HepG2 (cell line): Measurements from ENCODE around the gene IRF3. TPM values are rescaled to one million over a fixed set of nuclear protein-coding genes. Genes with fewer than 3 reads are reported as not detected.

Experiments
- AGO2 ChIP-seq: fragments of 200-400 bp; formaldehyde crosslinking; optimal IDR thresholded peaks from 2 replicates; pipeline ENCODE3; 2017; ENCODE audit warnings: mild to moderate bottlenecking, low read depth, low read length, moderate library complexity
- ATM ChIP-seq: fragments of 450-650 bp; IDR thresholded peaks from 2 replicates; pipeline ENCODE4 v1.7.1; 2017; ENCODE audit warnings: mild to moderate bottlenecking, borderline replicate concordance
- ETS1 ChIP-seq: sonication (generic); formaldehyde crosslinking; IDR thresholded peaks from 2 replicates; pipeline ENCODE4 v1.4.0; 2020; ENCODE audit warnings: missing genetic modification reagents
- GATAD1 ChIP-seq: IDR thresholded peaks from 2 replicates; pipeline ENCODE4 v1.6.1; 2016; ENCODE audit warnings: missing genetic modification reagents, missing compliant biosample characterization
- GATAD2A ChIP-seq: IDR thresholded peaks from 2 replicates; pipeline ENCODE4 v1.6.1; 2016
- HMG20A ChIP-seq: IDR thresholded peaks from 2 replicates; pipeline ENCODE4 v1.6.1; 2016; ENCODE audit warnings: borderline replicate concordance
- HNF1B ChIP-seq: sonication (generic); formaldehyde crosslinking; IDR thresholded peaks from 2 replicates; pipeline ENCODE4 v1.5.1; 2020; ENCODE audit warnings: mild to moderate bottlenecking, moderate library complexity, missing genetic modification reagents
- MED1 ChIP-seq: sonication (generic); formaldehyde crosslinking; IDR thresholded peaks from 2 replicates; pipeline ENCODE4 v1.4.0; 2020; ENCODE audit warnings: missing genetic modification reagents
- MTERF4 ChIP-seq: sonication (generic); formaldehyde crosslinking; IDR thresholded peaks from 2 replicates; pipeline ENCODE4 v1.8.0; 2023; ENCODE audit warnings: mild to moderate bottlenecking, missing genetic modification reagents
- PBX3 ChIP-seq: sonication (generic); formaldehyde crosslinking; IDR thresholded peaks from 2 replicates; pipeline ENCODE4 v1.8.1; 2023; ENCODE audit warnings: missing genetic modification reagents, inconsistent platforms, borderline replicate concordance
- SIN3A ChIP-seq: IDR thresholded peaks from 2 replicates; pipeline ENCODE4 v1.6.1; 2011; ENCODE audit warnings: low read depth, mild to moderate bottlenecking, control low read depth, low read length, borderline replicate concordance
- SIX4 ChIP-seq: sonication (generic); formaldehyde crosslinking; IDR thresholded peaks from 2 replicates; pipeline ENCODE4 v1.4.0; 2020; ENCODE audit warnings: missing genetic modification reagents
- THAP7 ChIP-seq: sonication (generic); formaldehyde crosslinking; IDR thresholded peaks from 2 replicates; pipeline ENCODE4 v1.8.1; 2023; ENCODE audit warnings: mild to moderate bottlenecking, missing genetic modification reagents
- ZIK1 ChIP-seq: sonication (generic); formaldehyde crosslinking; IDR thresholded peaks from 2 replicates; pipeline ENCODE4 v1.5.0; 2020; ENCODE audit warnings: mild to moderate bottlenecking, low read depth, missing genetic modification reagents, borderline replicate concordance
- ZNF496 ChIP-seq: sonication (generic); formaldehyde crosslinking; IDR thresholded peaks from 2 replicates; pipeline ENCODE4 v1.8.1; 2023; ENCODE audit warnings: mild to moderate bottlenecking, moderate library complexity, missing genetic modification reagents; ENCODE audit not compliant: insufficient replicate concordance
- ZNF746 ChIP-seq: sonication (generic); formaldehyde crosslinking; IDR thresholded peaks from 2 replicates; pipeline ENCODE4 v1.8.0; 2022; ENCODE audit warnings: mild to moderate bottlenecking, missing genetic modification reagents
- polyA plus RNA-seq, 8 experiments: library from polyadenylated mRNA; depleted of rRNA in 3 of 8; stranded (reverse) in 7 of 8; unstranded in 1 of 8; fragments of >200 nt; fragmentation: Illumina TruSeq in 4 of 8; extraction: Trizol in 4 of 8; gene quantifications; 2 replicates each; pipeline versions ENCODE4 v1.2.1 to v1.2.3, GENCODE V29; 2011 to 2016; ENCODE audit warnings: low read depth in 4 of 8, missing spikeins in 1 of 8, mixed read lengths in 1 of 8; ENCODE audit not compliant: insufficient read depth in 1 of 8
- total RNA-seq, 5 experiments: library from RNA; depleted of rRNA; stranded (reverse); fragments of >200 nt; fragmentation: Illumina TruSeq; extraction: Trizol; gene quantifications; 2 replicates each; pipeline ENCODE4 v1.2.3, GENCODE V29; 2016; ENCODE audit warnings: low read depth in 1 of 5

Gene IRF3
- total and polyA plus RNA-seq, 2 of the 13 experiments (the other 11 are each of a cell fraction or from before 2014, with no cell fraction given) = 61.9 to 65.5 TPM

GRCh38 chr19:49677231-49677900, 11.7 kb upstream of the IRF3 start, which contains the start of gene PRMT1 (continued):
- TF ChIP-seq HNF1B (CRISPR knock-in tag) = peak; percentile 84
- no peak for TF ChIP-seq ZNF746 (CRISPR knock-in tag)
- no peak; the same call in 1 of the 2 replicates for TF ChIP-seq GATAD1 (CRISPR knock-in tag)
- no peak for TF ChIP-seq SIX4 (CRISPR knock-in tag)
- no peak for TF ChIP-seq HMG20A (CRISPR knock-in tag)
- TF ChIP-seq MTERF4 (CRISPR knock-in tag) = peak; percentile 68; the same call in 1 of the 2 replicates
- no peak for TF ChIP-seq ATM
- TF ChIP-seq SIN3A = peak; percentile 71; the same call in 1 of the 2 replicates
- peak; percentile 82 for TF ChIP-seq AGO2
- TF ChIP-seq THAP7 (CRISPR knock-in tag) = peak; percentile 74; the same call in 1 of the 2 replicates
- 0 out of 2 replicates have a peak, but pooled peaks have one; percentile 9 for TF ChIP-seq MED1 (CRISPR knock-in tag)
- no peak for TF ChIP-seq ZIK1
- TF ChIP-seq ZNF496 (CRISPR knock-in tag) = no peak
- no peak for TF ChIP-seq ETS1 (CRISPR knock-in tag)
- 0 out of 2 replicates have a peak, but pooled peaks have one; percentile 27 for TF ChIP-seq GATAD2A (CRISPR knock-in tag)
- TF ChIP-seq PBX3 (CRISPR knock-in tag) = no peak
